Keratinocyte (primary cell): ENCODE data around the gene MZT2A.

Experiments used
- EZH2 ChIP-seq: IDR thresholded peaks from one replicate; pipeline ENCODE4 v1.6.1; 2012; ENCODE audit warnings: inconsistent platforms, mild to moderate bottlenecking, low read length, moderate library complexity
- TF ChIP-seq, protein P1 (sequence below), 3 experiments: IDR thresholded peaks in 1 of 3; conservative IDR thresholded peaks in 1 of 3; optimal IDR thresholded peaks in 1 of 3; 2 replicates in 2 of 3; 3 replicates in 1 of 3; pipeline versions ENCODE3 to v1.5.1; 2011; ENCODE audit warnings: low read length in 3 of 3, mild to moderate bottlenecking in 3 of 3, moderate library complexity in 2 of 3, control low read depth in 1 of 3, inconsistent platforms in 1 of 3; ENCODE audit not compliant: insufficient read depth in 2 of 3; ENCODE audit errors: extremely low read depth in 1 of 3

- TF ChIP-seq, protein P1, sequence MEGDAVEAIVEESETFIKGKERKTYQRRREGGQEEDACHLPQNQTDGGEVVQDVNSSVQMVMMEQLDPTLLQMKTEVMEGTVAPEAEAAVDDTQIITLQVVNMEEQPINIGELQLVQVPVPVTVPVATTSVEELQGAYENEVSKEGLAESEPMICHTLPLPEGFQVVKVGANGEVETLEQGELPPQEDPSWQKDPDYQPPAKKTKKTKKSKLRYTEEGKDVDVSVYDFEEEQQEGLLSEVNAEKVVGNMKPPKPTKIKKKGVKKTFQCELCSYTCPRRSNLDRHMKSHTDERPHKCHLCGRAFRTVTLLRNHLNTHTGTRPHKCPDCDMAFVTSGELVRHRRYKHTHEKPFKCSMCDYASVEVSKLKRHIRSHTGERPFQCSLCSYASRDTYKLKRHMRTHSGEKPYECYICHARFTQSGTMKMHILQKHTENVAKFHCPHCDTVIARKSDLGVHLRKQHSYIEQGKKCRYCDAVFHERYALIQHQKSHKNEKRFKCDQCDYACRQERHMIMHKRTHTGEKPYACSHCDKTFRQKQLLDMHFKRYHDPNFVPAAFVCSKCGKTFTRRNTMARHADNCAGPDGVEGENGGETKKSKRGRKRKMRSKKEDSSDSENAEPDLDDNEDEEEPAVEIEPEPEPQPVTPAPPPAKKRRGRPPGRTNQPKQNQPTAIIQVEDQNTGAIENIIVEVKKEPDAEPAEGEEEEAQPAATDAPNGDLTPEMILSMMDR (optimal IDR thresholded peaks at IDR 0.05 in 1 of 3, IDR thresholded peaks at IDR 0.05 in 1 of 3, conservative IDR thresholded peaks at IDR 0.05 in 1 of 3; ENCODE audit: extremely low read depth in 1 of 3, insufficient read depth in 2 of 3, low read length in 3 of 3) = no peak
- no peak for TF ChIP-seq EZH2
These were observed 28.3 kb upstream of the MZT2A start for GRCh38 chr2:131520526-131520925.
